Coronary artery (tissue), 2 donors: ENCODE results near the gene PSMG1.

Experiments used
- DNase-seq: peaks from one replicate; pipeline ENCODE4 v3.0.0-alpha.2; 2017; ENCODE audit warnings: low spot score
- H3K27ac ChIP-seq, 2 donors: fragments of 200-600 bp; sonication (generic); one replicate each; pipeline ENCODE4 v1.5.1; 2016 to 2019
- H3K4me3 ChIP-seq: fragments of 200-600 bp; sonication (generic); 2 replicates; pipeline ENCODE4 v1.5.1; 2016; ENCODE audit warnings: mild to moderate bottlenecking, moderate library complexity
- CTCF ChIP-seq: fragments of 200-600 bp; sonication (generic); IDR thresholded peaks from one replicate; pipeline ENCODE4 v1.5.1; 2019; ENCODE audit warnings: antibody characterized with exemption

Gene PSMG1

GRCh38 chr21:39134288-39134810 is 48.9 kb downstream of the PSMG1 start:
- Histone ChIP-seq H3K4me3 (no peak overlapping the region), H3K27ac (no peak overlapping the region)
- no peak for DNase-seq
- no peak for TF ChIP-seq CTCF

- DNase-seq: no peak
- TF ChIP-seq CTCF: no peak
- H3K27ac ChIP-seq: no peak overlapping the region
- no peak overlapping the region for H3K4me3 ChIP-seq
Measured at GRCh38 chr21:39132248-39132647, 51.0 kb downstream of the PSMG1 start.

DNA sequence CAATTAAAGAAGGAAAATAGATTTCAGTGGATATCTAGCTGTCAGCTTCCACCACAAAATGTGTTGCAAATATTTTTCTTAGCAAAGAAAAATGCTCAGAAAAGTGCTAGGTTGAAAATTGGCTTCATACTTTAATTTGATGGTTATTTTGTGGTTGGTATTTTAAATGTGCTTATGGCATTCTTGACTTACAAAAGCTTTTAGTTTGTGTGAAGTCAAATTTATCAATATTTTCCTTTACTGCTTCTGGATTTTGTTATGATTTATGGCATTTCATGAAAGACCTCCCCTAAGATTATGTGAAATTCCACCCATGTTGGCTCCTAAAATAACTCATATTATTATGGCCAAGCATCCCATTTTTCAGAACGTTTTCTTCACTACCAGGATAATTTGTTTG is 51.5 kb downstream of the PSMG1 start:
- Histone ChIP-seq H3K4me3 (no peak overlapping the region), H3K27ac (no peak overlapping the region)
- TF ChIP-seq CTCF: no peak
- DNase-seq: no peak

- DNase-seq: no peak
- Histone ChIP-seq H3K27ac (no peak overlapping the region), H3K4me3 (no peak overlapping the region)
- no peak for TF ChIP-seq CTCF
Measured at GRCh38 chr21:39127506-39127905, 55.7 kb downstream of the PSMG1 start.

- H3K27ac ChIP-seq: no peak overlapping the region
- DNase-seq: no peak
Measured at GRCh38 chr21:39126486-39126806, 56.8 kb downstream of the PSMG1 start.

GRCh38 chr21:39125752-39126485 is 57.3 kb downstream of the PSMG1 start:
- H3K27ac ChIP-seq: no peak overlapping the region
- peak; percentile 36 for TF ChIP-seq CTCF
- no peak overlapping the region for H3K4me3 ChIP-seq
- no peak for DNase-seq

More at GRCh38 chr21:39126486-39126806, 56.8 kb downstream of the PSMG1 start:
- TF ChIP-seq CTCF: no peak
- no peak overlapping the region for H3K4me3 ChIP-seq
